ENCODE results near the gene SULT4A1.

Gene SULT4A1

DNA sequence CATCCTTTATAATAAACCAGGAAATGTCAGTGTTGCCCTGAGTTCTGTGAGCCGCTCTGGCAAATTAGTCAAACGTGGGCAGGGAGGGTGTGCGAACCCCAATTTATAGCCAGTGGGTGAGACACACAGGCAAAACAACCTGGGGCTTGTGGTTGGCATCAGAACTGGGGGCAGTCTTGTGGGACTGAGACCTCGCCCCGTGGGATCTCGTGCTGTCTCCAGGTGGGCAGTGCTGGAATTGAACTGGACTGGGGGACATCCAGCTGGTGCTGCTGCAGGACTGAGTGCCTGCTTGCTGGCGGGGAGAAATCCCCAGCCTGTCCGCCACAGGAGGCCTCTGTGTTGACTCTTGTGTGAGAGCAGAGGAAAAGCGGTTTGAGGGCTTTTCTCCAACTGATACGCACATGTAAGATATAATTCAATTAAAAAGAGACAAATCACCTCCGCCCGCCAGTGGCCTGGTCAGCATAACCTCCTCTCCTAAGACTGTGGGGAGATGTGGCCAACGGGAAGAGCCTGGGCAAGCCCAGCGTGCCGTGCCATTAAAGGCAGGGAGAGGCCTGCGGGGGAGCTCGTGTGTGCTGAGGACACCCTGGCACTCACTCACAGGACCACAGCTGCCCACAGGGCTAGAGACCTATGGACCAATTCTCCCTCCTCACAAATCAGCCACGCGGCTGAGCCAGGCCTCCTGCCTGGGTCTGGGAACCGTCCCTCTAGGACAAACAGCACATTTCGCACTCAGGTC is 18.4 kb downstream of the SULT4A1 start:
- no peak overlapping the region for H3K4me3 ChIP-seq (ENCODE audit: low read length in 2 of 2)
- no peaks in the 10 kb centered on the region for H3K36me3 ChIP-seq (ENCODE audit: control insufficient read depth in 2 of 2, insufficient read depth in 2 of 2, low read length in 2 of 2)
- H3K9me3 ChIP-seq (ENCODE audit: control insufficient read depth in 2 of 2, low read length in 2 of 2), result no peaks in the 10 kb centered on the region
- no peaks in the 10 kb centered on the region for H3K4me1 ChIP-seq (ENCODE audit: control insufficient read depth, insufficient read depth, low read length)
- H3K9ac ChIP-seq (ENCODE audit: low read length in 2 of 2), result no peak overlapping the region
- no peak overlapping the region for H3K27ac ChIP-seq (ENCODE audit: low read length)
- peaks cover 2 to 4% of the 10 kb centered on the region in 2 donors for H3K27me3 ChIP-seq (ENCODE audit: control insufficient read depth in 1 of 2, insufficient read depth in 2 of 2, low read length in 2 of 2)

DNA sequence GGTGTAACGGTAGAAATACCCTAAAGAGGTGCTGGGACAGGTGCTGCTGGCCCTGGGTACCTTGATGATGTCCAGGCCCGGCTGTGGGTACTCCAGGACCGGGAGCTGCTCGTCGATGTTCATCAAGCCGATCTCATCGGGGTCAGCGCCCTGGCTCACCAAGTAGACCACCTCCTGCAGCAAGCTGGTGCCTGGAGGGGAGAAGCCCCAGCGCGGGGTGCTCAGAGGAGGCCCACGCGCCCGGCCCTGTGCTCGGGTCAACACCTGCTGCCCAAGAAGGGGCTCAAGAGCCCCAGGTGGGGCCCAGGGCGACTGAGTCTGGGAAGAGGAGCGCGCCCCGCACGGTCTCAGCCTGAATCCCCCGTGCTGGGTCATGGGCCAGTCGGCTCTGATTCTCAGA is 20.6 kb downstream of the SULT4A1 start:
- H3K9ac ChIP-seq (ENCODE audit: low read length in 2 of 2), result no peak overlapping the region
- no peak overlapping the region for H3K27ac ChIP-seq (ENCODE audit: low read length)
- no peaks in the 10 kb centered on the region for H3K36me3 ChIP-seq (ENCODE audit: control insufficient read depth in 2 of 2, insufficient read depth in 2 of 2, low read length in 2 of 2)
- peaks cover 0 to 2% of the 10 kb centered on the region in 2 donors for H3K27me3 ChIP-seq (ENCODE audit: control insufficient read depth in 1 of 2, insufficient read depth in 2 of 2, low read length in 2 of 2)
- H3K4me3 ChIP-seq (ENCODE audit: low read length in 2 of 2), result no peak overlapping the region
- no peaks in the 10 kb centered on the region for H3K4me1 ChIP-seq (ENCODE audit: control insufficient read depth, insufficient read depth, low read length)
- no peaks in the 10 kb centered on the region for H3K9me3 ChIP-seq (ENCODE audit: control insufficient read depth in 2 of 2, low read length in 2 of 2)

DNA sequence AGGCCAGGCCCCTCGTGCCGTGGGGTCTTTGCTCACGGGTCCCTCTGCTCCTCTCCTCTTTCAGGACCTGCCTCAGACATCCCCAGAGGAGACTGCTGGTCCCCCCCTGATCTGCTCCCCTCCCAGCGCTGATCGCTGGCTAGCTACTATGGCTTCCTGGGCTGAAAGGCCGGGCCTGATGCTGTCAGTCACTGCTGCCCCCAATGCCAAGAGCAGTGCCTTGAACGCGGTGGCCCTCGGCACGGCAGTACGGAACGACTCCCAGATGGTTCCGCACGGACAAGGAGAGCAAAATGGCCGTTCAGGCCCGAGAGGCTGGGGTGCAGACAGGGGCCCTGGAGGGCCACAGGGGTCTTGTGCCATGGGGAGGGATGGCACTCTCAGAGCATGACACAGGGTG is 21.5 kb downstream of the SULT4A1 start:
- Histone ChIP-seq H3K4me1 (ENCODE audit: control insufficient read depth, insufficient read depth, low read length) (no peaks in the 10 kb centered on the region), H3K9ac (ENCODE audit: low read length in 2 of 2) (no peak overlapping the region), H3K4me3 (ENCODE audit: low read length in 2 of 2) (no peak overlapping the region), H3K9me3 (ENCODE audit: control insufficient read depth in 2 of 2, low read length in 2 of 2) (no peaks in the 10 kb centered on the region), H3K36me3 (ENCODE audit: control insufficient read depth in 2 of 2, insufficient read depth in 2 of 2, low read length in 2 of 2) (no peaks in the 10 kb centered on the region), H3K27ac (ENCODE audit: low read length) (no peak overlapping the region), H3K27me3 (ENCODE audit: control insufficient read depth in 1 of 2, insufficient read depth in 2 of 2, low read length in 2 of 2) (peaks cover 0 to 2% of the 10 kb centered on the region in 2 donors)

DNA sequence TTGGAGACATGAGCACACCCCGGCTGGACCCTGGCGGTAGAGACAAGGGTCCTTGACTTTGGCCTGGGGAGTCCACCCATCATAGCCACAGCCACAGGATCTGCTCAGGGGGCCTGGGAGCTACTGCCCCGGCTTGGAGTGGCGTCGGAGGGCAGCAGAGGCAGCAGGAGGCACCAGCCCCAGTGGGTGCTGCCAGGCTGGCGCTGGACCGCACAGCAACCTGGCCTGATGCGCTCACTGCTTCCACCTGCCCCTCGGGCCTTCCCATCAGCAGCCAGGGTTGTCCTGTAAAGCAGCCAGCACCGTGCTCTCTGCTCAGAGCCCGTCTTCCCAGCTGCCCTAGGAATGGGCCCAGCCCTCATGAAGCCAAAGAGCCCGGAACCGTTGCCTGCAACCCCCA is 21.9 kb downstream of the SULT4A1 start:
- Histone ChIP-seq H3K9me3 (ENCODE audit: control insufficient read depth in 2 of 2, low read length in 2 of 2) (no peaks in the 10 kb centered on the region), H3K27me3 (ENCODE audit: control insufficient read depth in 1 of 2, insufficient read depth in 2 of 2, low read length in 2 of 2) (peaks cover 0 to 6% of the 10 kb centered on the region in 2 donors), H3K27ac (ENCODE audit: low read length) (no peak overlapping the region), H3K4me3 (ENCODE audit: low read length in 2 of 2) (no peak overlapping the region), H3K9ac (ENCODE audit: low read length in 2 of 2) (no peak overlapping the region), H3K4me1 (ENCODE audit: control insufficient read depth, insufficient read depth, low read length) (no peaks in the 10 kb centered on the region), H3K36me3 (ENCODE audit: control insufficient read depth in 2 of 2, insufficient read depth in 2 of 2, low read length in 2 of 2) (no peaks in the 10 kb centered on the region)

DNA sequence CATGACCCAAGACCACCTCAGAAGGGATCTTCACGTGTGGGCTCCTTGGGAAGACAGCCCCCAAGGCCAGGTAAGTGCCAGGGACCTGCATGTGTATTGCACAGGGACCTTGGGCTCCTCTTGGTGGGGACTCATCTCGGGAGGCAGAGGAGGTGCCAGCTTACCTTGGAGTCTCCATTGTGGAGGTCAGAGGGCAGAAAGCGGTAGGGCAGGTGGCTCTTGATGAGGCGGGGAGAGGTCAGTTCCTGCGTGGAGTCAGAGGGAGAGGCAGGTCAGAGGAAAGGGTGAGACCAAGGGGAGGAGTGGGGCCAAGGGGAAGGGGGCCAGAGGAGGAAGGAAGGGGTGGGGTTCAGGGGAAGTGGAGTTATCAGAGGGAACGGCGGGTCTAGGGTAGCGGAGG is 22.5 kb downstream of the SULT4A1 start:
- H3K27me3 ChIP-seq (ENCODE audit: control insufficient read depth in 1 of 2, insufficient read depth in 2 of 2, low read length in 2 of 2), result peaks cover 0 to 8% of the 10 kb centered on the region in 2 donors
- H3K9me3 ChIP-seq (ENCODE audit: control insufficient read depth in 2 of 2, low read length in 2 of 2), result no peaks in the 10 kb centered on the region
- no peak overlapping the region for H3K9ac ChIP-seq (ENCODE audit: low read length in 2 of 2)
- no peak overlapping the region for H3K4me3 ChIP-seq (ENCODE audit: low read length in 2 of 2)
- no peak overlapping the region for H3K27ac ChIP-seq (ENCODE audit: low read length)
- no peaks in the 10 kb centered on the region for H3K36me3 ChIP-seq (ENCODE audit: control insufficient read depth in 2 of 2, insufficient read depth in 2 of 2, low read length in 2 of 2)
- no peaks in the 10 kb centered on the region for H3K4me1 ChIP-seq (ENCODE audit: control insufficient read depth, insufficient read depth, low read length)

DNA sequence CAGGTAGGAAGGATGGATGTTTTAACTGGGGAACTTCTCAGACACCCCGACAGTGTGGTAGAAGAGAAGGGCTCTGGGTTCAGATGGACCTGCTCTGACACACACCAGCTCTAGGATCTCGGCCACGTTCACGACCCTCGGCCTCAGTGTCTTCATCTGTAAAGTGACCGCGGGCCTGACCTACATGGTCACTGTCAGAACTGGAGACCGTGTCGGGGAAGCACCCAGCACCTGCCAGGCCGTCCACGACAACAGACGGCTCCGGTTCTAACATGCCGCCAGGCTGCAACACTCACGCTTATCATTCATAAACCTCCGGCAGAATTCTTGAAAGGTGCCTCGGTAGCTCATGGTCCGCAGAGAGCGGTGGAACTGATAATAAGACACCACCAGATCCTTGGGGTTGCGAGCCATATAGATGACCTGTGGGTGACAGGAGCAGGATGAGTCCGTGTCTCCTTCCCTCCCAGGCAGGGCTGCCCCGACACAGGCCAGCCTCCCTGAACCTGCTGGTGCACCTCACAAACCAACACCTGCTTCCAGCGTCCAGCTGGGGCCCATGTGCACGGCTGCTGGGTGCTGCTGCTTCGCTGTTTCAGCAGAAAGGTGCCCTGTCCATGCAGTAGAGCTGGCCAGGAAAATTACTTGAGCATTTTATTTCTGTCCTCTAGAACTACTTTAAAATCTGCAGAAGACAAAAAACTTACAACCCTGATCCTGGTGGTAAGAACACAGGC is 23.6 kb downstream of the SULT4A1 start:
- H3K4me3 ChIP-seq (ENCODE audit: low read length in 2 of 2), result no peak overlapping the region
- no peaks in the 10 kb centered on the region for H3K4me1 ChIP-seq (ENCODE audit: control insufficient read depth, insufficient read depth, low read length)
- no peak overlapping the region for H3K9ac ChIP-seq (ENCODE audit: low read length in 2 of 2)
- H3K36me3 ChIP-seq (ENCODE audit: control insufficient read depth in 2 of 2, insufficient read depth in 2 of 2, low read length in 2 of 2), result no peaks in the 10 kb centered on the region
- no peak overlapping the region for H3K27ac ChIP-seq (ENCODE audit: low read length)
- no peaks in the 10 kb centered on the region for H3K9me3 ChIP-seq (ENCODE audit: control insufficient read depth in 2 of 2, low read length in 2 of 2)
- peaks cover 0 to 8% of the 10 kb centered on the region in 2 donors for H3K27me3 ChIP-seq (ENCODE audit: control insufficient read depth in 1 of 2, insufficient read depth in 2 of 2, low read length in 2 of 2)

DNA sequence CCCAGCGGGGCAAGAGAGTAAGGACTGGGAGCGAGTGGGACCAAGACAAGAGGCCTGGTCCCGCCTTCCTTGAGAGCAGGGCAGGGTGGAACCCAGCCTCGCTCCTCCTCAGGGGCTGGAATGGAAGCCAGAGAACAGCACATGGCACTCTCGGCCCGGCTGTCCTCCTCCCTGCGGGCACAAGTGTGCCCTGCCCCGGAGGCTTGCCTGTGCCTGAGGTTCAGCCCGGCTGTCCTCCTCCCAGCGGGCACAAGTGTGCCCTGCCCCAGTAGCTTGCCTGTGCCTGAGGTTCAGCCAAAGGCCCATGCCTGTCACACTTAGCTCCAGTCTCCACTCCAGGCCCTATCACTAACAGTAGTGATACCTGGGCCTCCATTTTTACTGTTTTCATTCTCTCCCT is 24.2 kb downstream of the SULT4A1 start:
- no peak overlapping the region for H3K27ac ChIP-seq (ENCODE audit: low read length)
- no peak overlapping the region for H3K4me3 ChIP-seq (ENCODE audit: low read length in 2 of 2)
- H3K9ac ChIP-seq (ENCODE audit: low read length in 2 of 2), result no peak overlapping the region
- H3K4me1 ChIP-seq (ENCODE audit: control insufficient read depth, insufficient read depth, low read length), result no peaks in the 10 kb centered on the region
- no peaks in the 10 kb centered on the region for H3K36me3 ChIP-seq (ENCODE audit: control insufficient read depth in 2 of 2, insufficient read depth in 2 of 2, low read length in 2 of 2)
- no peaks in the 10 kb centered on the region for H3K9me3 ChIP-seq (ENCODE audit: control insufficient read depth in 2 of 2, low read length in 2 of 2)
- peaks cover 0 to 8% of the 10 kb centered on the region in 2 donors for H3K27me3 ChIP-seq (ENCODE audit: control insufficient read depth in 1 of 2, insufficient read depth in 2 of 2, low read length in 2 of 2)

DNA sequence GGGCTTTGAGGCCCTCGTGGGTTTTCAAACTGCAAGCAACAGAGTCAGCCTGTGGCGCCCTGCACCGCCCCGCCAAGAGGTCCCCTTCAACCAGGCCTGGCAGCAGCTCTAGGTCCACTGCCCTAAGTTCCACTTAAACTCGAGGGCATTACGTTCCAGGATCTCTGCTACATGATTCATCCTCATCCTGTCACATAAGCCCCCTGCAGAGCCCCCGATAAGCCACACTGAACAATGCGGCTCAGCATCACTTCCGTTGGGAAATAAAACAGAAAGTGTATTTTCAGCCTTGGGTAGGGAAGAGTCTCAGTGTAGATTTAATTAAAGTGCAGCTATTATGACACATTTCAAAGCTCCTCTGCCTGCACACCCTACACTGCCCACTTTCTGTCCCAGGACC is 24.6 kb downstream of the SULT4A1 start:
- Histone ChIP-seq H3K9me3 (ENCODE audit: control insufficient read depth in 2 of 2, low read length in 2 of 2) (no peaks in the 10 kb centered on the region), H3K36me3 (ENCODE audit: control insufficient read depth in 2 of 2, insufficient read depth in 2 of 2, low read length in 2 of 2) (no peaks in the 10 kb centered on the region), H3K27me3 (ENCODE audit: control insufficient read depth in 1 of 2, insufficient read depth in 2 of 2, low read length in 2 of 2) (peaks cover 0 to 8% of the 10 kb centered on the region in 2 donors), H3K4me1 (ENCODE audit: control insufficient read depth, insufficient read depth, low read length) (no peaks in the 10 kb centered on the region), H3K9ac (ENCODE audit: low read length in 2 of 2) (no peak overlapping the region), H3K4me3 (ENCODE audit: low read length in 2 of 2) (no peak overlapping the region), H3K27ac (ENCODE audit: low read length) (no peak overlapping the region)

DNA sequence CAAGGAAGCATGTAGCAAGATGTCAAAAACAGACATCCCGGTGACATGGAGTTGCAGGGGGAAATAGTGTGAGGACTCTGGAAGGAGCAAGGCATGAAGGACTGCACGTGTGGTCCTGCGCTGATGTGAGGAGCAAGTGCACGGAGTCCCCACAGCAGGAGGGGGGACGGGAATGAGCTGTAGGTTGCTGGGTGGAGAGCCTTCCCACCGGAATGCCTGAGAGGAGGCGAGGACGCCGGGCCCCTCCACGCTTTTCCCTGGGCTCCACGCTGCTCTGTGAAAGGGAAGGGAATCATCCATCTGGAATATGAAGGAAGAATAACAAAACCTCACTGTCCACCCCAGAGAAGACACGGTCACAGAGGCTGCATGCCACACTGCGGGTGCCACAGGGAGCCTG is 26.6 kb downstream of the SULT4A1 start:
- Histone ChIP-seq H3K4me1 (ENCODE audit: control insufficient read depth, insufficient read depth, low read length) (no peaks in the 10 kb centered on the region), H3K9me3 (ENCODE audit: control insufficient read depth in 2 of 2, low read length in 2 of 2) (no peaks in the 10 kb centered on the region), H3K27ac (ENCODE audit: low read length) (no peak overlapping the region), H3K27me3 (ENCODE audit: control insufficient read depth in 1 of 2, insufficient read depth in 2 of 2, low read length in 2 of 2) (peaks cover 0 to 8% of the 10 kb centered on the region in 2 donors), H3K9ac (ENCODE audit: low read length in 2 of 2) (no peak overlapping the region), H3K4me3 (ENCODE audit: low read length in 2 of 2) (no peak overlapping the region), H3K36me3 (ENCODE audit: control insufficient read depth in 2 of 2, insufficient read depth in 2 of 2, low read length in 2 of 2) (no peaks in the 10 kb centered on the region)

DNA sequence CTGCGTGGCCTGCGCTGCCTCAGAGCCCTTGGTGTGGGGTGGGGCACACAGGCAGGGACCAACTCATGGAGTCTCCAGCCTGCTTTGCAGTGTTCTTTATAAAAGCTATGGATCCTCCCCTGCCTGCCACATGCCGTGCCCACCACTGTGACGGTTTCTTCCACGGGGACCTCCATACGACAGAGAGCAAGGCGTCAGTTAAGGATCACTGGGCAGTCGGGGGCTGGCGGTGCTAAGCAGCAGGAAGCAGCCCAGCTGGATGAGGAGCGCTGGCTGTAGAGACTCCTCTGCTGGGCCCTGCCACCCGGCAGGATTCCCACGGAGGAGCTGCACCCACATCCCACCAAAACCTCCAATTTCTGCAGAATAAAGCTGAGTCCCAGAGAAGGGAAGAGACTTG is 27.1 kb downstream of the SULT4A1 start:
- Histone ChIP-seq H3K36me3 (ENCODE audit: control insufficient read depth in 2 of 2, insufficient read depth in 2 of 2, low read length in 2 of 2) (no peaks in the 10 kb centered on the region), H3K27ac (ENCODE audit: low read length) (no peak overlapping the region), H3K4me3 (ENCODE audit: low read length in 2 of 2) (no peak overlapping the region), H3K9me3 (ENCODE audit: control insufficient read depth in 2 of 2, low read length in 2 of 2) (no peaks in the 10 kb centered on the region), H3K4me1 (ENCODE audit: control insufficient read depth, insufficient read depth, low read length) (no peaks in the 10 kb centered on the region), H3K9ac (ENCODE audit: low read length in 2 of 2) (no peak overlapping the region), H3K27me3 (ENCODE audit: control insufficient read depth in 1 of 2, insufficient read depth in 2 of 2, low read length in 2 of 2) (peaks cover 0 to 8% of the 10 kb centered on the region in 2 donors)
